Activated CD4-positive, alpha-beta T cell treated with anti-CD3 and anti-CD28 coated beads, Interleukin-2, amount 50 U/mL, for 48 hours (primary cell): ENCODE data around the gene AJM1.

Experiments used
- DNase-seq, 2 experiments: peaks; one replicate each; pipeline ENCODE4 v3.0.0-alpha.2; 2020

Gene AJM1

DNA sequence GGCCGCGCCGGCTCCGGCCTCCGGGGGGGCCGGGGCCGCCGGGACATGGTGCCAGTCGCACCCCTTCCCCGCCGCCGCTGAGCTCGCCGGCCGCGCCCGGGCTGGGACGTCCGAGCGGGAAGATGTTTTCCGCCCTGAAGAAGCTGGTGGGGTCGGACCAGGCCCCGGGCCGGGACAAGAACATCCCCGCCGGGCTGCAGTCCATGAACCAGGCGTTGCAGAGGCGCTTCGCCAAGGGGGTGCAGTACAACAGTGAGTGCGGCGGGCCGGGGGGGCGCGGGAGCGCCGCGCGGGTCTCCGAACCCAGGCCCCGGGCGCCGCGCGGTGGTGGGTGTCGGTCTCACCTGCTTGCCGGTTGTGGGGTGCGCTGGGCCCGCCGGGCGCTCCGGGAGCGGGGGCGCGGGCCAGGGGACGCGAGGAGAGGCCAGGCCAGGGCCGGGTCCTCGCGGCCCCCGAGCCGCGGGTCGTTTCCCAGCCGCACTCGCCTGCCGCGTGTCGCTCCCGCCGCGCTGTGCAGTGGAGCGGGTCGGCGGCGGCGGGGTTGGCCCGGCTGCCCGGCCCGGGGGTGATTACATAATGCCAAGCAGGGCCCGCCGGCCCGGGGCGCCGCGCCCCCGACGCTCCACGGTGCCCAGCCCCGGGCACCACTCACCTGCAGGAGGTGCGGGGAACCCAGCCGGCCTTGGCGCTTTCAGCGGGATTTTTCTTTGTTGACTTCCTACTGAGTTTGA is 34.0 kb upstream of the AJM1 start:
- DNase-seq, result peak; percentile 36 to 42

DNA sequence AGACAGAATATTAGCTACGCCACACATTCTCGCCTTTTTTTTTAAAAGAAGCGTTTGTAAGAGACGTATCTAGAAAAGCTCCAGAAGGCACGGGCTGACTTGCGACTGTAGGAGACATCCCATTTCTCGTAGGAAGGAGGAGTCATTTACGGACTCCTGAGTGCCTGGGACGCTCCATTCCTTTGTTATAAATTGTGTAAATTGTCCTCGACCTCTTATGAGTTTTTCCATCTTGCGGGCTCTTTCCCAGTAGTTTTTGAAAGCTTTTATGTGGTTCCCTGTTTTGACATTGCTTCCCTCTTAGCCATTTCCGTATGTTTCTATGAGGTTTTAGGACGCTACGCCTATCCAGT is 33.5 kb upstream of the AJM1 start:
- DNase-seq, result no peak

DNA sequence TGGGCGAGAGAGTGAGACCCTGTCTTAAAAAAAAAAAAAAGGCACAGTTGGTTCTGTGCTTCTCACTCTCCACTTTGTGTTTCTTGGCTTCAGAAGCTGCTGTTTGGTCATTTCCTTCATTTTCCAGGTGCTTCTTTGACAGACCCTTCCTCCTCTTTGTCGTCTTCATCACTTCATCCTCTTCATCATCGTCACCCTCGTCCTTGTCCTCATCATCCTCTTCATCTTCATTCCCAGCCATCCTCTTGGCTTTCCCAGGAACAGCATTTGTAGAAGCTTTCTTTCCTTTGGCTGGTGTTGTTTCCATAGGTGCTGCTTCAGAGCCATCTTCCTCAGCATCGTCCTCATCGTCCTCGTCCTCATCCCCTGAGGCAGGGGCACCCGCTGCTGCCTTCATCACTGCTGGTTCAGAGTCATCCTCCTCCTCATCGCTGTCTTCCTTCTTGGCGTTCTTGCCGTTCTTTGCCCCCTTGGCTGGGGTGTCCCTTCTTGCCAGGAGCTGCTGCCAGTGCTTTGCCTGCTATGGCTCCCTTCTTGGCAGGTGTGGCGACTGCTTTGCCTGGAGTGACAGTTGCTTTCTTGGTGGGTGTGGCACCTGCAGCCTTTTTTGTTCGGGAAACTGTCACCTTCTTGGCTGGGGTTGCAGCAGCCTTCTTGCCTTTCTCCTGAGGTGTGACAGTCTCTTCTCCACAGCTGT is 27.4 kb upstream of the AJM1 start:
- no peak for DNase-seq

DNA sequence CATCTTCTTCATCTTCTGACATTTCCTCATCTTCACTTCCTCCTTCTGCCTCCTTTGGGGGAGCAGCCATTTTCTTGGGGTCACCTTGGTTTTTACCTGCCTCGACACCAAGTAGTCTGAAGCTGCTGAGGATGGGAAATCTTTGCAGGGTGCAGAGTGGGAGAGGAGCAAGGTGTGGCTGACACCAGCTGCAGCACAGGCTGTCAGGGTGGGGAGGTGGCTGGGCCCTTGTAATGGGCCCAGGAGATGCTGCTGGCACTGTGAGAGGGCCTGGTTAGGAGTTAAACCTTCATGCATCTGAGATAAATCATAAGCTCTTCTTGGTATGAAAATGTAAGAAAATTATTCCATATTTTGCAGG is 26.9 kb upstream of the AJM1 start:
- no peak for DNase-seq

DNA sequence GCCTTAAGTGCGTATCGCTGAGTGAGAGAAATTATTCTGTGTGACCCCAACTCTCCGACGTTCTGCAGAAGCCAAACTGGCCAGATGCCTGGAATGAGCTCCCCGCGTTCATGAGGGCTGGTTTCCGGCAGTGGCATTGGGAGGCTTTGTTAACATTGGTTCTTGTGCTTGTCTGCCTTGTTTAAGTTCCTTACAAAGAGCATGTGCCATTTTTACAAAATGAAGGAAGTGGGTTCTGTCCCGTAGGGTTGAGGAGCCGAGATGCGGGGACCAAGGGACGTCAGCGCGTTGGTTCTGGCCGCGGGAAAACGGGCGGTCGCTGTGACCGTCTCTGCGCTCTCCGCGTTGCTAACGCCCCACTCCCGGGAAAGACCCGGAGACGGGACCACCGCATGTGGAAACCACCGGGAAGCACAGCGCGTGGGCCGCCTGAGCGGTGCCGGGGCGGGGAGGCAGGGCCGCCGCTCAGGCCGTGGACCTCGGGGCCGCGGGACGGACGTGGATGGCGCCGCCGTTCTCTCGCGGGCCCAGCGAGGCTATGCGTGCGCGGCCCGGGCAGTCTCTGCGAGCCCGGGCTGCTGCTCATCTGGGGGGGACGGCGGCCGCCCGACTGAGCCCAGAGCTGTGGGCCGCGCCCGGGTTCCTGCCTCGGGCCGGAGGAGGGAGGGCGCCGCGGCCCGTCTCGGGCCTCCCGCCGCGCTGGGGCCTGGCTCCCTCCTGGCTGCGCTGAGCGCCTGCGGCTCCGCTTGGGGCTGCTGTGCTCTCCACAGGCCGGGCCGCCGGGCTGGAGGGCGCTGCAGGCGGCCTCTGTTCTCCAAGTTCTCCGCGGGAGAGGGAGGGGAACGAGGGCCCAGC is 21.1 kb upstream of the AJM1 start:
- DNase-seq, result no peak

DNA sequence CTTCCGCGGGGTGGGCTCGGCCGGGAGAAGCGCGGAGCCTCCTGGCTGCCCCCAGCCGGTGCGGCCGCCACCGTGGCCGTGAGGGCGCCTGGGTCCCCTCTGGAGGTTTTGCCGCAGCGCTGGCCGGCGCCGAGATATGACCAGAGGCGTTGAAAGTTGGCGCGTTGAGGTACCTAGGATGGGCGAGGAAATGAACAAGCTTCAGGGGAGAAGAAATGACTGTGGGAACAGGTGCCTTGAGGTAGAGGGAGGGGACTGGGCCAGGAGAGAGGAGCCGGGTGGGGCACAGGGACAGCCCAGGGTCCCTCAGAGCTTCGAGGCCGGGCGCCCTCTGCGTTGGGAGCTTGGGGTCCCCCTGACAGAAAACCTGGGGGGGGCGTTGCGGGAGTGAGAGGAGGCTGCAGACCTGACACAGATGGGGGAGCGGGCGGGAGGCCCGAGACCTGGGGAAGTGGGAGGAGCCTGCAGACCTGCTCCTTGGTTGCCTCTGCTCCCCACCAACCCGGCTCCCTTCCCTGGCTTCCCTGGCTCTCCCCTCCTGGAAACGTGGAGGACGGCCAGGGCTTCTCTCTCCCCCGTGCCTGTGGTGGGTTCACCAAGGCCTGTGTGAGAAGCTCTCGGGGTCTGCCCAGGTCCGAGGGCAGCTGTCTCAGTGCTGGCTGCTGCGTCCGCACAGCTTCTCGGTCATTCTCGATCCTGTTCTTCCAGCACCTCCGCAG is 20.3 kb upstream of the AJM1 start:
- no peak for DNase-seq

DNA sequence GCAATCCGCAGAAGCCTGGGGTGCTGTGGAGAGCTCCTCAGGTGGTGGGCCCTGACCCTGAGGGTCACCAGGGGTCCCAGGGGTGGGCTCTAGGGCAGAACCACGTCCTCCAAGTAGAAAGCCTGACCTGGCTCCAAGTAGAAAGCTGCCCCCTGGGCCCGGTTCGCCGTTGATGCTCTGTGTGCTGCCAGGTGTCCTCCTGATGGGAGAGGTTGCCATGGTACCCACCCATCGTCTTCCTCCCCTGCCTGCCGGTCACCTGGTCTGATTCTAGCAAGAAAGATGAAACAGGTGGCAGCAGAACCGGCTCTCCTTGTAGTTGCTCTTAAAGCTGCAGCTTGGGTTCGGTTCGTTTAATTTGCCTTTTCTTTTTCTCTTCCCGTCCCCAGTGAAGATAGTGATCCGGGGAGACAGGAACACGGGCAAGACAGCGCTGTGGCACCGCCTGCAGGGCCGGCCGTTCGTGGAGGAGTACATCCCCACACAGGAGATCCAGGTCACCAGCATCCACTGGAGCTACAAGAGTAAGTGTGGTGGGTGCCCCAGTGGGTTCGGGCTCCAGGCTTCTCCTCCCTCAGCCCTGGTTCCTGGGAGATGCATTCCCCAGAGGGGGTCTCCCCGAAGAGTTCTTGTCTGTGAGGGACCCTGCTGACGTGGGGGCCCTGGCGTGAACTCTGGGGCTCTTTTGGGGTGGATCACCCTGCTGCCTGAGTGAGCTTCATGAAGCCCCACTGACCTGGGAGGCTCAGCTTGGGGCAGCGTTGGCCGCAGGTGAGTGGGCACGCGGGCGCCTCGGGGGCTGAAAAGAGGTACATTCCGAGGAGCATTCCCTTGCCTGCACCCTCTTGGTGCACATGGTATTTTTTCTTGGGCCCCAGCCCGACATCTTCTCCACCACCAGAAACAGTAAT is 18.9 kb upstream of the AJM1 start:
- no peak for DNase-seq

DNA sequence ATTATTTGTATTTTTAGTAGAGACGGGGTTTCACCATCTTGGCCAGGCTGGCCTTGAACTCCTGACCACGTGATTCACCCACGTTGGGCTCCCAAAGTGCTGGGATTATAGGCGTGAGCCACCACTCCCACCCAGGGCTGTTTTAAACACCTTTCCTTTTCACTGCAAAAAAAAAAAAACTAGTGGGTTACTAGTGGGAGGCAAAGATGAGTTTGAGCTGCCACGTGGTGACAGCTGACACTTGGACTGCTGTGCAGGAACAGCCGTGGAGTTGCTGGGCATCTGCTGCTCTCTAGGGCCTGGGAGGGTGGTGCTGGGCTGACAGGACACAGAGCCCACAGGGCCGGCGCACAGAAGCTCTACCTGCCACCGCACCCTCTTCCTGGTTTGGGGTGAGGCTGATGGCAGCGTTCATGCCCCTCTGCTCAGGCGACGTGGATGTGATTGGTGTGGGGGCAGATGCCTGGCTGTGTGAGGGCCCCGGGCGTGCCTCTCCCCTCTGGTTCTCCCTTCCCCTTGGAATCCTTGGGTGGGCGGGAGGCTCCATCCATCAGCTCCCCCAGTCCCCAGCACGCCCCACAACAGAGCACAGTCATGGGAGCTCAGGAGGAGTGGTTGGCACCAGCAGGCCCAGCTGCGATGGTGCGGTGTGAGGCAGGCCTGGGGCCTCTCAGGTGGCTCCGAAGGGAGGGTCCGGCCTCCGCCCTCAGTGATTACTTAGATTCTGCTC is 17.6 kb upstream of the AJM1 start:
- no peak for DNase-seq

DNA sequence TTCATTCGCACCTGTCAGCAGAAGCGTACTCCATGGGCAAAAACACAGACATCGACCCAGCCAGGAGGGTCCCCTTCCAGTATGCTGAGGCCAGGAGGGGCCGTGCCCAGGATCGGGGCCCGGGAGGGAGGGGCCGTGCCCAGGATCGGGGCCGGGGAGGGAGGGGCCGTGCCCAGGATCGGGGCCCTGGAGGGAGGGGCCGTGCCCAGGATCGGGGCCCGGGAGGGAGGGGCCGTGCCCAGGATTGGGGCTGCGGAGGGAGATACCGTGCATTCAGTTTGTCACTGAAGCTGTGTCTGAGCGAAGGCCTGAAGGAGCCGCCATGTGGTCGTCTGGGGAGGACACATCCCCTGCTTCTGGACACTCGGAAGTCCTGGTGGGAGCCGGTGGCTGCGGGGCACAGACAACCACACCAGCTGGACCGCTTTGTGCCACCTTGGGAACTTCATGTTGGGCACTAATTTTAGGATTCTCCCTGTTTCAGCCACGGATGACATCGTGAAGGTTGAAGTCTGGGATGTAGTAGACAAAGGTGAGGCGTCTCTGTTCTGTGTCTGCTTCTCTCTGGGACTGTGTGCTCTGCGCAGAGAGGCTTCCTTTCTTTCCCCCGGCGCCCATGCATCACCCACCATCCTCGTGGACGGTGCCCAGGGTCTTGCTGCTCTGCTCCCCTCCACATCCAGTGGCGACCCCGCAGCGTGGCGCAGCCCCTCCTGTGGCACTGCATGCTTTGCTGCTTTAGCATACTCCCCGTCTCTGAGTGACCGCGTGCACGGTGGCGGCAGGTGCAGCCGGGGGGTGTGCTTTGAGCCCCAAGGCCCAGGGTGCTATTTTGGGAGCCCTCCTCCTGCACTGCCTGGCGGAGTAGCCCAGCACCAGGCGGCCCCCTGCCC is 16.7 kb upstream of the AJM1 start:
- DNase-seq, result no peak

DNA sequence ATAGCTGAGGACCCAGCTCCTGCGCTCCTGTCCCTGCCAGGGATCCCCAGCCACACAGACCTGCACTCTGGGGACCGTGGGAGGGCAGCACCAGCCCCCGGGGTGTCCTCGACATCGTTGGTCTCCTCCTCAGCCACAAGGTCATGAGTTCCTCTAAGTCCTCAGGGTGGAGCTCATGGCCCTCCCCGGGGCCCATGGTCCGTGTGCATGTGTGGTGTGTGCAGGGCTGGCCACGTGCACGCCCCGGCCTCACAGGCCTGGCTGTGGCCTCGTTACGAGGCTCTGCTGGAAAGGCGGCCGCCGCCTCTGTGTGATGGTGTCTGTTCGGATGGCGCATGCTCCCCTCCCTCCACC is 16.1 kb upstream of the AJM1 start:
- no peak for DNase-seq

DNA sequence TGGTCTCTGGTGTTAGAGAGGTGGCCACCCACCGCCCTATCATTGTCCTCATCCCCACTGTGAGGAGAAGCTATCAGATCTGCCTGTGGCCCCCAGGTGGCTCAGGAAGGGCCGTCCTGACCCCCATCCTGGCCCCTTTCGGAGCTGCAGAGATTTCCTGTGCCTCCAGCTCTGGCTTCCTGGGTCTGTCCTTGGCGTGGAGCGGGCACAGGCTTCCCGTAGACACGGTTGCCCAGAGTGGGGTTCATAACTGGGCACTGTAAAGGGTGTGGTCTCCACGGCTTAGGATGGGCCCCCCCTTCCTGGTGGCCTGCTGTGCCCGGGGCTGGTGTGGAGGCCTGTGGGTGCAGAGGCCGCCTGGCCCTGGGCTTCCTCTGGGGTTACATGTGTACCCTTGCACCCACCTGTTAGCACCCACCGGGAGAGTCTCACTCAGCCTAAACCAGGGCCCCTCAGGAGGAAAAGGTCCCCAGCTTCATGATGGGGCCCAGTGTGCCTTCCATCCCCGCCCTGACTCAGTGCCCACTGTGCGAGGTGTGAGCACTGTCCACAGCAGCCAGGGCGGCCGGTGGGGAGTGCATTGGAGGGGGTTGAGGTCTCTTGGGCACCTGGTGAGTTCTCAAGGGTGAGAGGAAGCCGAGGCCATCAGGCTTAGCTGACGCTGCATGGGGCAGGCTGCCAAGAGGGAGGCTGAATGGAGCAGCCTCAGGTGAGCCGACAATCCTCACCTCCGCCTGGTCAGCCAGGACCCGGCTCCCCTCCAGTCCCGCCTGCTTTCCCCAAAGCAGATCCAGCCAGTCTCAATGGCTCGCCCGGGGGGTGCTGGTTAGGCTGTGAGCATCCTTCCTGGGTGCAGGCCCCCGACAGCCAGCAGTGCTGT is 15.3 kb upstream of the AJM1 start:
- DNase-seq, result no peak

DNA sequence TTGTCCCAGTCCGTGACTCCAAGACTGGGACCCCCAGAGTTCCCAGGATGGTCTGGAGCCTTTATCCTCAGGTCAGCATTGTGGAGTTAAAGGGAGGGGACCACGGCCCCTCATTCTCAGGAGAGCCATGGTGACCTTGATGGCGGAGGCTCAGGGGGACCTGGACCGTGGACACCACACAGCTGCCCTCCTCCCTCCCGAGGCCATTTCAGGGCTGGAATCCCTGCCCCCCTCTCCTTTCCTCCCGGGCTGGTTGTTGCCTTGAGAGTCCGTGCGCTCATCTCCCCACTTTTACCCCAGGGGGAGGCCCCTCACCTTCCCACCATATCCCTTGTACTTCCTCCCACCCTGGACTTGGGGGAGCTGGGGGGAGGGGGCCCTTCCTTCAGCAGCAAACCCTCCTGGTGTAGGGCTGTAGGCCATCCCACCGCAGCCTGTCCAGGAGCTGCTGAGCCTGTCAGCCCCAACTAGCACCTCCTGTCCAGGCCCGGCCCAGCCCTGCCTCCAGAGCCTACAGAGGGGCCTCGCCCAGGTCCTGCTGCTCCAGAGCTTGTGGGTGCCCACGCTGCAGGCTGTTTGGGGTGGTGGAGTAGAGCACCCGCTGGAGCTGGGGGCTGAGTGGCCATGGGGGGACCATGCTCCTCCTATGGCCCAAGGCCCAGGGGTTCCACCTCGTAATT is 14.3 kb upstream of the AJM1 start:
- DNase-seq, result no peak

DNA sequence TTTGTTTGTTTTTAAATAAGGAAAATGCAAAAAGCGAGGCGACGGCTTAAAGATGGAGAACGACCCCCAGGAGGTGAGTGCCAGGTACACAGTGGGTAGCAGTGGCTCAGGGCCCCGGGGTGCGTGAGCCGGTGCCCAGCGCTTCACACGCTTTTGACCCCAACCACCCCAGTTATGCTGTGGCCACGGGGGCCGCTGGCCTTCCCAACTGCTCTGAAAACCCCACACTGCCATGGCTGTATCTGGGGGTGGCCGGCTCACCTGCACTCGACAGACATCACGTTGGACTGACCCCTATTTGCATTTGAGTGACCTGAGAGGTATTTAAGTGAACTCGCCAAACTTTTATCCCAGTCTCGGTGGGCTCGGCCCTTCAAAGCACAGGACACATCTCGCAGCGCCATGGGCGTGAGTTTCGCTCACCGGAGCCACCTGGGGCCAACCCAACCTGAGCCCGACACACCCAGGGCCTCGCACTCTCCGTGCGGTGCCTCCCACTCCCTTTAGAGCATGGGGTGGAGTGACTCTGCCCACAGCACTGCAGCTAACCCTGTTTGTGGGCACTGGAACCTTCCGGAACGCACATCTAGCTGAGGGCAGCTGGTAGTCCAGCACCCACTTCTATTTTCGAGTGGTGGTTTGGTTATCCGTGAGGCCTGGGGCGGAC is 13.7 kb upstream of the AJM1 start:
- DNase-seq, result no peak

DNA sequence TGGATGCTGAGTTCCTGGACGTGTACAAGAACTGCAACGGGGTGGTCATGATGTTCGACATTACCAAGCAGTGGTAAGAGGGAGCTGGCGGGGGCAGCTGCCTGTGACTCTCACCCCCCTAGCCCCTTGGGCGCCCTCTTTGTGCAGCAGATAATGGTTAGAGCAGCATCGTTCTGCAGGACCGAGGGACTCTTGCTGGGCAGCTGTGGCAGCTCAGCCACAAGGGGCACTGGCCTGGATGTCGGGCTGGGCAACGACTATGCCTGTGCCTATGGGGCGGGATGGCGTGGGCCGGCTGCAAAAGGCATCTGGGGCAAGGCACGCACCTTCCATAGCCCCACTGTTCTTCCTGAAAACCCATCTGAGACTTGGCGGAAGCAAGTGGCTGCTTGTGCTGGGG is 12.9 kb upstream of the AJM1 start:
- DNase-seq, result no peak

DNA sequence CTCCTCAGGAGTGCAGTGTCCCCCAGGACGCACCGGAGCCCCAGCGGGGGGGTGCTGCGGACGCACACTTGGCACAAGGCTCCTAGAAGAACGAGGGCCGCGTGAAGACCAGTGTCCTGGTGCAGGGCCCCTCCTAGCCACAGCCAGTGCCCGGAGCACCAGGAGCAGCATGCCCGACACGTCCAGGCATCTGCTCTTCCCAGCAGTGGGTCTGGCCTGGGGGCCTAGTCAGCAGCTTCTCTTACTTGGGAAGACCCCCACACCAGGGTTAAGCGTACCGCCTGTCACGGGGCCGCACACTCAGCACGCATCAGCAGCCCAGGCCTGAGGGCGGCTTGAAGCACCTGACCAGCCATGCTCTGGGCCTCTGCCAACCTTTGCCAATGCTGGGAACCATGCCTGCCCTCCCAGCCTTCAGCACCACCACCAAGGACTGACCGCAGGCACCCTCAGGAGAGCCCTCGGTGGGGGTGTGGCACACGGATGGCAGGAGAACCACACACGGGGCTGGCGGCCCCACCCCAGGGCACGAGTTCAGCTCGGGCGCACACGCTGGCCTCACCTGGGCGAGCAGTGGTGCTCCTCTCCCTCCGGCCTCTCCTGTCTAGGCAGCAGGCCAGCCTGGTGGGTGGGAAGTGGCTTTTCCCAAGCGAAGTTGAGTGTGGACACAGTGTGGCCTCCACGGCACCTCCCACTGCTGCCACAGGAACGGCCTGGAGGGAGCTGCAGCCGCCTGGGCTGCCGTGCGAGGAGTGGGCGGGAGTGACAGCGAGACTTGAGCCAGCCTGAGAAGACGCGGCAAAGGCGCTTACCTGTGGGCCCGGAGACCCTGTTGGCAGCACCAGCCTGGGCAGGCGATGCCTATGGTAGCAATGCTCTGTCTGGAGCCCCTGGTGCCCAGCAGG is 12.0 kb upstream of the AJM1 start:
- DNase-seq, result no peak

DNA sequence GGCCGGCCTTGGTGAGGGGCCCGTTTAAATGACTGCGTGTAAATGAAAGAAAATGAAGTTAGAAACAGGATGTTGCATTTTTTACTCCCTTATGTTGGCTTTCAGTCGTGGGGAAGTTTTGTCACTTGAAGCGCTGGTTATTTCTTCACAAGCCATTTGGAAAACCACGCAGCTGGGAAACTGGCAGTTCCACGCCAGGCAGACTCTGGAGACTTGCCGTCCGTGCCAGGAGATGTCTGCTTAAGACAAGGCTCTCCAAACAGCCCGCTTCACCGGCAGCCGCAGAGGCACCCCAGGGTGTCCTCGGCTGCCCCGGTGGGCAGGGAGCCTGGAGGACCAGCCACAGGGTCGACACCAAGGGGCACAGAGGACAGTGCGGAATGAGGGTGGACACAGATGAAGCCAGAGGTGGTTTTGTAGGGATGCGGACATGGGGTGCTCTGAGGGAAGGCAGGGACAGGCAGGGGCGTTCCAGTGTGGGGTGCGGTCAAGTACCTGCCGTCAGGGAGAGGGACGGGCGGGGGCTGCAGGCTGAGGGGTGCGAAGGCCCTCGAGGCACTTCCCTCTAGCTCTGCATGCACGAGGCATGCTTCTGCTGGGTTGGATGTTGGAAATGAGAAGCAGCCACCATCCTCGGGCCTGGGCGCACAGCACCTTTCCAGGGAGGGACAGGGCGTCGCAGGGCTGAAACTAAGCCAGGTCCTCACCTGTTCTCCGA is 11.1 kb upstream of the AJM1 start:
- DNase-seq, result no peak

DNA sequence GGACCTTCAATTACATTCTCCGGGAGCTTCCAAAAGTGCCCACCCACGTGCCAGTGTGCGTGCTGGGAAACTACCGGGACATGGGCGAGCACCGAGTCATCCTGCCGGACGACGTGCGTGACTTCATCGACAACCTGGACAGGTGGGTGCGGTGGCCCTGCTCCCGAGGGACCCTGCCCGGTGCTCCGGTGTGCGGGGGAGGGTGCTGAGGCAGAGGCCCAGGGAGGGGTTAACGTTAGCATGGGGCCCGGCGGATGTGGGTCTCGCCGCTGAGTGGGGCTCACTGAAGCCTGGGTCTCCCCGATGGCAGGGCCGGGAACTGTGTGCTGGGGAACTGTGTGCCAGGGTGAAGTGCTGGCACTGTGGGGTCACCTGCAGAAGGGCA is 10.6 kb upstream of the AJM1 start:
- no peak for DNase-seq
